ENCODE measurements around the gene RFC3. TPM values are rescaled to one million over a fixed set of nuclear protein-coding genes. Genes with fewer than 3 reads are reported as not detected.
"Not testable (repeated sequence)": the region's sequence is repeated elsewhere in the genome, so short reads cannot be mapped to it uniquely, and the experiment has no call there.

The RFC3 gene
- total and polyA plus RNA-seq, 4 donors, result 6.3 to 16.5 (median 8.5) TPM

- WGBS, 2 donors, result 51 to 64% methylated on average over 2 of the region's 2 CpGs
These were observed 42.4 kb upstream of the RFC3 start for GRCh38 chr13:33775339-33776108.

GRCh38 chr13:33776239-33776881 is 41.6 kb upstream of the RFC3 start:
- H3K27me3 ChIP-seq (ENCODE audit: control insufficient read depth in 3 of 3, insufficient read depth in 3 of 3, low read length in 2 of 3), result no peaks in the 10 kb centered on the region
- H3K36me3 ChIP-seq (ENCODE audit: control insufficient read depth in 4 of 4, insufficient read depth in 4 of 4, low read length in 4 of 4), result no peaks in the 10 kb centered on the region
- no peak overlapping the region for H3K4me3 ChIP-seq
- no peak overlapping the region for H3K27ac ChIP-seq (ENCODE audit: low read depth in 1 of 2, low read length in 1 of 2)
- peaks cover 0 to 5% (median 0%) of the 10 kb centered on the region in 5 donors for H3K4me1 ChIP-seq (ENCODE audit: control insufficient read depth in 5 of 5, insufficient read depth in 5 of 5, low read length in 5 of 5)
- DNase-seq (peak in 2 of 3 donors; percentile 11 to 26), ATAC-seq (ENCODE audit: insufficient read depth, low FRiP score) (no peak)
- WGBS, 2 donors, result 39 to 44% methylated on average over 9 of the region's 9 CpGs
- no peak overlapping the region for H3K9ac ChIP-seq (ENCODE audit: insufficient read depth in 1 of 2, low read length in 2 of 2)
- no peaks in the 10 kb centered on the region for H3K9me3 ChIP-seq (ENCODE audit: control insufficient read depth in 4 of 4, insufficient read depth in 3 of 4, low read length in 3 of 4)
- TF ChIP-seq CTCF (IDR thresholded peaks at IDR 0.05; ENCODE audit: control extremely low read depth, extremely low read depth), result no peak

More at GRCh38 chr13:33775339-33776108, 42.4 kb upstream of the RFC3 start:
- Histone ChIP-seq H3K4me3 (no peak overlapping the region), H3K9ac (ENCODE audit: insufficient read depth in 1 of 2, low read length in 2 of 2) (no peak overlapping the region), H3K27ac (ENCODE audit: low read depth in 1 of 2, low read length in 1 of 2) (no peak overlapping the region), H3K27me3 (ENCODE audit: control insufficient read depth in 3 of 3, insufficient read depth in 3 of 3, low read length in 2 of 3) (no peaks in the 10 kb centered on the region), H3K9me3 (ENCODE audit: control insufficient read depth in 4 of 4, insufficient read depth in 3 of 4, low read length in 3 of 4) (no peaks in the 10 kb centered on the region), H3K4me1 (ENCODE audit: control insufficient read depth in 5 of 5, insufficient read depth in 5 of 5, low read length in 5 of 5) (peaks cover 0 to 5% (median 0%) of the 10 kb centered on the region in 5 donors), H3K36me3 (ENCODE audit: control insufficient read depth in 4 of 4, insufficient read depth in 4 of 4, low read length in 4 of 4) (no peaks in the 10 kb centered on the region)
- DNase-seq (no peak), ATAC-seq (ENCODE audit: insufficient read depth, low FRiP score) (no peak)
- TF ChIP-seq CTCF (IDR thresholded peaks at IDR 0.05; ENCODE audit: control extremely low read depth, extremely low read depth), result no peak

- H3K4me1 ChIP-seq (ENCODE audit: control insufficient read depth in 5 of 5, insufficient read depth in 5 of 5, low read length in 5 of 5), result no peaks in the 10 kb centered on the region
- ATAC-seq (ENCODE audit: insufficient read depth, low FRiP score) (no peak), DNase-seq (no peak)
- no peak overlapping the region for H3K9ac ChIP-seq (ENCODE audit: insufficient read depth in 1 of 2, low read length in 2 of 2)
- TF ChIP-seq CTCF (IDR thresholded peaks at IDR 0.05; ENCODE audit: control extremely low read depth, extremely low read depth), result no peak
- no peaks in the 10 kb centered on the region for H3K27me3 ChIP-seq (ENCODE audit: control insufficient read depth in 3 of 3, insufficient read depth in 3 of 3, low read length in 2 of 3)
- no peak overlapping the region for H3K4me3 ChIP-seq
- no peaks in the 10 kb centered on the region for H3K36me3 ChIP-seq (ENCODE audit: control insufficient read depth in 4 of 4, insufficient read depth in 4 of 4, low read length in 4 of 4)
- H3K9me3 ChIP-seq (ENCODE audit: control insufficient read depth in 4 of 4, insufficient read depth in 3 of 4, low read length in 3 of 4), result no peaks in the 10 kb centered on the region
- no peak overlapping the region for H3K27ac ChIP-seq (ENCODE audit: low read depth in 1 of 2, low read length in 1 of 2)
- WGBS, 2 donors, result 70 to 87% methylated on average over 4 of the region's 4 CpGs
These were observed 35.3 kb upstream of the RFC3 start for GRCh38 chr13:33782631-33783030.

GRCh38 chr13:33783212-33783611 is 34.7 kb upstream of the RFC3 start:
- not testable (repeated sequence) for H3K36me3 ChIP-seq (ENCODE audit: control insufficient read depth in 4 of 4, insufficient read depth in 4 of 4, low read length in 4 of 4); DNase-seq; ATAC-seq (ENCODE audit: insufficient read depth, low FRiP score); H3K27ac ChIP-seq (ENCODE audit: low read depth in 1 of 2, low read length in 1 of 2); H3K4me1 ChIP-seq (ENCODE audit: control insufficient read depth in 5 of 5, insufficient read depth in 5 of 5, low read length in 5 of 5); H3K4me3 ChIP-seq; H3K27me3 ChIP-seq (ENCODE audit: control insufficient read depth in 3 of 3, insufficient read depth in 3 of 3, low read length in 2 of 3); H3K9ac ChIP-seq (ENCODE audit: insufficient read depth in 1 of 2, low read length in 2 of 2); H3K9me3 ChIP-seq (ENCODE audit: control insufficient read depth in 4 of 4, insufficient read depth in 3 of 4, low read length in 3 of 4)
- 43 to 70% methylated on average over 4 of the region's 4 CpGs for WGBS, 2 donors

All from lung (tissue), 12 donors.